Body of pancreas (tissue), 4 donors: ENCODE data around the gene RIN3.

Experiments used
- CTCF ChIP-seq, 7 experiments: fragments of 450-650 bp in 4 of 7; fragments of 200-600 bp in 3 of 7; sonication (generic) in 3 of 7; IDR thresholded peaks; one replicate each; pipeline ENCODE4 v1.5.1; 2016 to 2019; ENCODE audit warnings: antibody characterized with exemption in 7 of 7
- POLR2A ChIP-seq, 3 donors: fragments of 450-650 bp; IDR thresholded peaks; one replicate each; pipeline ENCODE4 v1.6.1; 2016; ENCODE audit warnings: antibody characterized with exemption in 3 of 3, mild to moderate bottlenecking in 2 of 3

- TF ChIP-seq POLR2A (IDR thresholded peaks at IDR 0.05) (no peak), CTCF (IDR thresholded peaks at IDR 0.05) (no peak)
Observed at GRCh38 chr14:92563765-92564285, 50.2 kb downstream of the RIN3 start.
